DND-41 (cell line): Measurements from ENCODE around the gene ABTB1.

ENCODE experiments used
- ATAC-seq: fragments of 200-7000 bp; cut with Tn5 transposase; 3 replicates; pipeline ENCODE4 v1.9.1; 2021; ENCODE audit warnings: low read depth; ENCODE audit not compliant: insufficient read depth
- DNase-seq: peaks from one replicate; pipeline ENCODE4 v3.0.0-alpha.2; 2020
- H2AFZ ChIP-seq: 2 replicates; pipeline ENCODE4 v1.6.0; 2012; ENCODE audit warnings: low read depth, low read length
- H3K27ac ChIP-seq: 2 replicates; pipeline ENCODE4 v1.5.1; 2012; ENCODE audit warnings: low read length, inconsistent platforms
- H3K27me3 ChIP-seq: fragments of 200-600 bp; sonication (generic); 2 replicates; pipeline ENCODE4 v1.6.0; 2012; ENCODE audit warnings: low read length, mild to moderate bottlenecking, inconsistent platforms; ENCODE audit not compliant: insufficient read depth, poor library complexity
- H3K36me3 ChIP-seq: 2 replicates; pipeline ENCODE4 v1.5.1; 2012; ENCODE audit warnings: low read length, inconsistent platforms; ENCODE audit not compliant: insufficient read depth
- H3K4me1 ChIP-seq: 2 replicates; pipeline ENCODE4 v1.5.1; 2012; ENCODE audit warnings: mild to moderate bottlenecking, low read length; ENCODE audit not compliant: insufficient read depth
- H3K4me2 ChIP-seq: 2 replicates; pipeline ENCODE4 v1.6.0; 2012; ENCODE audit warnings: mild to moderate bottlenecking, moderate library complexity, low read length, inconsistent platforms; ENCODE audit not compliant: insufficient read depth
- H3K4me3 ChIP-seq, 2 experiments: fragments of 200-600 bp in 1 of 2; shearing (Covaris generic) in 1 of 2; 2 replicates each; pipeline ENCODE4 v1.5.1; 2012 to 2016; ENCODE audit warnings: inconsistent platforms in 2 of 2, low read length in 2 of 2, mild to moderate bottlenecking in 2 of 2, low read depth in 1 of 2, moderate library complexity in 1 of 2
- H3K79me2 ChIP-seq: 2 replicates; pipeline ENCODE4 v1.6.0; 2012; ENCODE audit warnings: low read length, inconsistent platforms; ENCODE audit not compliant: insufficient read depth
- H3K9ac ChIP-seq: 2 replicates; pipeline ENCODE4 v1.6.0; 2012; ENCODE audit warnings: low read depth, mild to moderate bottlenecking, inconsistent platforms, low read length, moderate library complexity
- H3K9me3 ChIP-seq: 2 replicates; pipeline ENCODE4 v1.5.1; 2012; ENCODE audit warnings: low read length, moderate library complexity, mild to moderate bottlenecking, inconsistent platforms; ENCODE audit not compliant: insufficient read depth, severe bottlenecking
- H4K20me1 ChIP-seq: 2 replicates; pipeline ENCODE4 v1.6.0; 2012; ENCODE audit warnings: low read length; ENCODE audit not compliant: insufficient read depth
- CTCF ChIP-seq: IDR thresholded peaks from 2 replicates; pipeline ENCODE4 v1.5.1; 2012; ENCODE audit warnings: borderline replicate concordance, low read length, moderate library complexity, mild to moderate bottlenecking; ENCODE audit not compliant: poor library complexity, severe bottlenecking; ENCODE audit errors: extremely low read depth
- EZH2 ChIP-seq: IDR thresholded peaks from 3 replicates; pipeline ENCODE4 v1.6.1; 2012; ENCODE audit warnings: borderline replicate concordance, low read depth, mild to moderate bottlenecking, moderate library complexity, low read length, inconsistent platforms; ENCODE audit not compliant: severe bottlenecking

Gene ABTB1

GRCh38 chr3:127640042-127640355, 32.8 kb upstream of the ABTB1 start:
- no peak overlapping the region for H2AFZ ChIP-seq

GRCh38 chr3:127644641-127645370, 27.9 kb upstream of the ABTB1 start:
- no peak for DNase-seq
- H3K4me3 ChIP-seq: no peak overlapping the region
- no peak for TF ChIP-seq CTCF
- TF ChIP-seq EZH2: no peak
- H3K4me1 ChIP-seq: no peaks in the 10 kb centered on the region
- no peaks in the 10 kb centered on the region for H4K20me1 ChIP-seq
- H3K4me2 ChIP-seq: no peak overlapping the region
- H3K27me3 ChIP-seq: peaks cover 5% of the 10 kb centered on the region
- H3K27ac ChIP-seq: no peak overlapping the region
- H3K9me3 ChIP-seq: no peaks in the 10 kb centered on the region
- H3K36me3 ChIP-seq: no peaks in the 10 kb centered on the region
- H3K79me2 ChIP-seq: no peaks in the 10 kb centered on the region
- H3K9ac ChIP-seq: no peak overlapping the region
- no peak overlapping the region for H2AFZ ChIP-seq
- ATAC-seq: no peak

More at GRCh38 chr3:127640042-127640355, 32.8 kb upstream of the ABTB1 start:
- H4K20me1 ChIP-seq: no peaks in the 10 kb centered on the region
- H3K4me2 ChIP-seq: no peak overlapping the region
- H3K79me2 ChIP-seq: no peaks in the 10 kb centered on the region
- H3K4me3 ChIP-seq: no peak overlapping the region
- no peak for ATAC-seq
- no peak for TF ChIP-seq EZH2
- no peak overlapping the region for H3K9ac ChIP-seq
- no peak for DNase-seq
- no peak overlapping the region for H3K27ac ChIP-seq
- H3K36me3 ChIP-seq: no peaks in the 10 kb centered on the region
- peaks cover 11% of the 10 kb centered on the region for H3K4me1 ChIP-seq
- H3K9me3 ChIP-seq: no peaks in the 10 kb centered on the region
- H3K27me3 ChIP-seq: peaks cover 5% of the 10 kb centered on the region

DNA sequence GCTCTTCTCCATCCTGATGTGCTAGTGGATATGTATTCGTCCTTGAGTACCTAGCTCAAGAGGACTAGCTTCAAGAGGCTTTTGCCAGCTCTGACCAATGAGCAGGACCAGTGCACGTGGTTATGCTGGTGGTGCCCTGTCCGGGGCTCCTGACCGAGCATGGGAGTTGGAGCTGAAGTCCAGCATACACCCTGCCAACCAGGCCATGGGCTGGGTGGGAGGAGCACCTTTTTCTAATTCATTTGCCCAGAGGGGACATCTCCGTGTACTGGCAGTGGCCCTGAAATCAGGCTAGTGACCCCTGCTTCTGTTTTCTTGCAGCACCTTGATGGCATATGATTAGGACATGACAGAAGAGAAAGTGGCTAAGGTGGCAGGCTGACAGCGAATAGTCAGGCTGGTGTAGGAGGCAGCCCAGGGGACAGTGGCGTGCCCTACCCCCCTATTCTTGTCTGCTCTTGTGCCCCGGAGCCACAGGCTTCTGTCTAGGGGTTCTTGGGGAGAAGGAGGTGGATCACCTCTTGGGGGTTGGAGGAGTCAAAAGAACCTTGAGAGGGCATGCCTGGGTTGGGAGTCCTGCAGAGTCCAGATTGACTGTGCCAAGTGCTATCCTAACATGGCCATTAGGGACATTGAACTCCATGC, 27.3 kb upstream of the ABTB1 start:
- no peak for ATAC-seq
- Histone ChIP-seq H3K9me3 (no peaks in the 10 kb centered on the region), H3K79me2 (no peaks in the 10 kb centered on the region), H3K27ac (no peak overlapping the region), H2AFZ (no peak overlapping the region), H3K36me3 (no peaks in the 10 kb centered on the region), H3K27me3 (peaks cover 5% of the 10 kb centered on the region), H3K4me2 (no peak overlapping the region), H3K4me3 (no peak overlapping the region), H4K20me1 (no peaks in the 10 kb centered on the region), H3K4me1 (no peaks in the 10 kb centered on the region), H3K9ac (no peak overlapping the region)
- TF ChIP-seq CTCF: no peak
- TF ChIP-seq EZH2: no peak
- no peak for DNase-seq

GRCh38 chr3:127646501-127647046, 26.2 kb upstream of the ABTB1 start:
- Histone ChIP-seq H3K79me2 (no peaks in the 10 kb centered on the region), H3K27me3 (peaks cover 5% of the 10 kb centered on the region), H3K4me2 (no peak overlapping the region), H3K4me1 (no peaks in the 10 kb centered on the region), H3K4me3 (no peak overlapping the region), H2AFZ (no peak overlapping the region), H3K9me3 (no peaks in the 10 kb centered on the region), H3K9ac (no peak overlapping the region), H4K20me1 (no peaks in the 10 kb centered on the region), H3K36me3 (no peaks in the 10 kb centered on the region), H3K27ac (no peak overlapping the region)
- TF ChIP-seq CTCF: no peak
- TF ChIP-seq EZH2: no peak
- ATAC-seq (no peak), DNase-seq (no peak)
